Gastrocnemius medialis (tissue), 4 donors: ENCODE data around the gene NCAM2. TPM values are rescaled to one million over a fixed set of nuclear protein-coding genes. Genes with fewer than 3 reads are reported as not detected.

ENCODE experiments used
- ATAC-seq, 2 donors: fragments of 150-250 bp; one replicate each; pipeline ENCODE4 v1.9.1; 2016
- DNase-seq, 2 donors: peaks; one replicate each; pipeline ENCODE4 v3.0.0-alpha.2; 2019
- H3K27ac ChIP-seq, 4 donors: fragments of 200-600 bp; sonication (generic); 1 replicate in 1 of 4; 2 replicates in 3 of 4; pipeline ENCODE4 v1.5.1; 2016 to 2018; ENCODE audit warnings: mild to moderate bottlenecking in 2 of 4, moderate library complexity in 1 of 4
- H3K27me3 ChIP-seq, 3 donors: fragments of 200-600 bp; sonication (generic) in 2 of 3; 1 replicate in 1 of 3; 2 replicates in 2 of 3; pipeline versions ENCODE4 v1.5.1 to v1.6.0; 2016 to 2019; ENCODE audit warnings: mild to moderate bottlenecking in 1 of 3, moderate library complexity in 1 of 3
- H3K36me3 ChIP-seq, 2 donors: fragments of 200-600 bp; sonication (generic) in 1 of 2; one replicate each; pipeline ENCODE4 v1.5.1; 2017 to 2018
- H3K4me1 ChIP-seq, 2 donors: fragments of 200-600 bp; sonication (generic) in 1 of 2; one replicate each; pipeline ENCODE4 v1.5.1; 2016 to 2017; ENCODE audit warnings: mild to moderate bottlenecking in 2 of 2
- H3K4me3 ChIP-seq, 4 donors: fragments of 200-600 bp; sonication (generic) in 3 of 4; 1 replicate in 1 of 4; 2 replicates in 3 of 4; pipeline ENCODE4 v1.5.1; 2016 to 2019; ENCODE audit warnings: mild to moderate bottlenecking in 2 of 4
- H3K9me3 ChIP-seq, 3 donors: fragments of 200-600 bp; sonication (generic) in 2 of 3; 1 replicate in 1 of 3; 2 replicates in 2 of 3; pipeline ENCODE4 v1.5.1; 2016 to 2019
- POLR2A ChIP-seq, 2 donors: fragments of 450-650 bp; IDR thresholded peaks; one replicate each; pipeline ENCODE4 v1.6.1; 2017; ENCODE audit warnings: antibody characterized with exemption in 2 of 2, mild to moderate bottlenecking in 2 of 2, moderate library complexity in 2 of 2
- in situ Hi-C, 4 donors: fragments of 200-750 bp; cut with MboI; loops; one replicate each; pipeline versions ENCODE4 v1.15.0 to v1.8.0; 2017; ENCODE audit warnings: low sequenced_read_pairs in 4 of 4
- intact Hi-C: fragments of 100-400 bp; cut with DNase I; formaldehyde crosslinking; loops from one replicate; pipeline ENCODE4 v1.15.1; 2023; ENCODE audit warnings: low total_unique reads
- total RNA-seq, 4 donors: library from RNA; depleted of rRNA; stranded (reverse); fragments of >200 nt; gene quantifications; one replicate each; pipeline versions ENCODE4 v1.1.0 to v1.2.3, GENCODE V29; 2016
- TF ChIP-seq, protein P1 (sequence below), 5 experiments: fragments of 450-650 bp in 3 of 5; fragments of 200-600 bp in 2 of 5; sonication (generic) in 2 of 5; IDR thresholded peaks in 4 of 5; conservative IDR thresholded peaks in 1 of 5; 1 replicate in 4 of 5; 2 replicates in 1 of 5; pipeline ENCODE4 v1.5.1; 2016 to 2019; ENCODE audit warnings: antibody characterized with exemption in 5 of 5, mild to moderate bottlenecking in 3 of 5, moderate library complexity in 3 of 5

The NCAM2 gene
- total RNA-seq, 4 donors from 2014 or later: 0.07 to 1.9 (median 0.65) TPM

DNA sequence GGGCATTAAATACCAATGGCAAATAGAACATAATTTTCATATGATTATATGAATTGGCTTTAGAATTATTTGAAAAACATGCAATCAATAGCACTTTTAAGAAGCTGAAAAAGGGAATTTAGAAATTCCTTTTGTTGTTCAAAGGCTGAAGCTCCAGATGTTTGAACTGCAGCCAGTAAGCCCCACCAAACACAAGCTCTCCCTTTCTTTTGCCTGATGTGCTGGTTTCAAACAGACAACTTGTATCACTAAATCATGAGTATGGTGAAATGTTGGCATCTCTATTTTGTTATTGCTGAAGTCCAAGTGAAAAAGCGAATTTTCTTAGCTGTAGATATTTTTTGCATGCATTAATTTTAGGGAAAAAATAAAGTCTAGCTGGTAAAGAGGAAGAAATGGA, 27.5 kb upstream of the NCAM2 start:
- no peaks in the 10 kb centered on the region for H3K4me1 ChIP-seq
- H3K36me3 ChIP-seq: no peaks in the 10 kb centered on the region
- H3K9me3 ChIP-seq: no peaks in the 10 kb centered on the region
- in situ Hi-C loops: no loop called here
- H3K27ac ChIP-seq: no peak overlapping the region
- no peaks in the 10 kb centered on the region for H3K27me3 ChIP-seq
- DNase-seq (no peak), ATAC-seq (no peak)
- intact Hi-C loops: no loop called here
- no peak overlapping the region for H3K4me3 ChIP-seq
- TF ChIP-seq, protein P1, sequence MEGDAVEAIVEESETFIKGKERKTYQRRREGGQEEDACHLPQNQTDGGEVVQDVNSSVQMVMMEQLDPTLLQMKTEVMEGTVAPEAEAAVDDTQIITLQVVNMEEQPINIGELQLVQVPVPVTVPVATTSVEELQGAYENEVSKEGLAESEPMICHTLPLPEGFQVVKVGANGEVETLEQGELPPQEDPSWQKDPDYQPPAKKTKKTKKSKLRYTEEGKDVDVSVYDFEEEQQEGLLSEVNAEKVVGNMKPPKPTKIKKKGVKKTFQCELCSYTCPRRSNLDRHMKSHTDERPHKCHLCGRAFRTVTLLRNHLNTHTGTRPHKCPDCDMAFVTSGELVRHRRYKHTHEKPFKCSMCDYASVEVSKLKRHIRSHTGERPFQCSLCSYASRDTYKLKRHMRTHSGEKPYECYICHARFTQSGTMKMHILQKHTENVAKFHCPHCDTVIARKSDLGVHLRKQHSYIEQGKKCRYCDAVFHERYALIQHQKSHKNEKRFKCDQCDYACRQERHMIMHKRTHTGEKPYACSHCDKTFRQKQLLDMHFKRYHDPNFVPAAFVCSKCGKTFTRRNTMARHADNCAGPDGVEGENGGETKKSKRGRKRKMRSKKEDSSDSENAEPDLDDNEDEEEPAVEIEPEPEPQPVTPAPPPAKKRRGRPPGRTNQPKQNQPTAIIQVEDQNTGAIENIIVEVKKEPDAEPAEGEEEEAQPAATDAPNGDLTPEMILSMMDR (IDR thresholded peaks at IDR 0.05 in 4 of 5, conservative IDR thresholded peaks at IDR 0.05 in 1 of 5): no peak
- no peak for TF ChIP-seq POLR2A (IDR thresholded peaks at IDR 0.05)

DNA sequence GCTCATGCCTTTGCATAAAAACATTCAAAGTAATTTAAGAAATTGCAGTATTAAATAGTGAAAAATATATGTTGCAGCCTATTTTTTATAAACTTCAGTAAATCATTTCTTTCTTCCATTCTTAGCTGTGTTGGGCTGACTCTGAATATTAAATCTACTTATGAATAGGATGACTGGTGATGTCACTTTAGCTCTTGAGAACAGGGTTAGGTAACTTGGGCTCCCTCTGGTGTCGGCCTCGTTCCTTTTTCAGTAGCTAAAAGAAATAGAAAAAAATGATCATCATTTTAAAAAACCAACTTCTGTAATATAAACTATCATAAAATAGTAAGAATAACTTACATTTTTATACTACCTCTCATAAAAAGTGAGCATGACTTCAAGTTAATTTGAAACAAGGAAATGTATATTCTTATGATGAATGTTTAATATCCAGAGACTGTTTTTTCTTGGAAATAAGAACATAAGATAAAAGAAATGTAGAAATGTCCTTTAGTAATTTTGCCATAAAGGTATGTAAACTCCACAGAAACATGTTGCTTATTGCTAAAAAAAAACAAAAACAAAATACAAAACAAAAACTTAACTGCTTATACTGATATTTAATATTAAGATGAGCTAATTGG, 26.8 kb upstream of the NCAM2 start:
- no peak overlapping the region for H3K27ac ChIP-seq
- TF ChIP-seq, protein P1 (IDR thresholded peaks at IDR 0.05 in 4 of 5, conservative IDR thresholded peaks at IDR 0.05 in 1 of 5): no peak
- TF ChIP-seq POLR2A (IDR thresholded peaks at IDR 0.05): no peak
- no peaks in the 10 kb centered on the region for H3K36me3 ChIP-seq
- H3K4me3 ChIP-seq: no peak overlapping the region
- DNase-seq: no peak
- no peaks in the 10 kb centered on the region for H3K4me1 ChIP-seq
- in situ Hi-C loops (no loop called here), intact Hi-C loops (no loop called here)
- no peaks in the 10 kb centered on the region for H3K9me3 ChIP-seq
- no peaks in the 10 kb centered on the region for H3K27me3 ChIP-seq
- ATAC-seq: no peak

DNA sequence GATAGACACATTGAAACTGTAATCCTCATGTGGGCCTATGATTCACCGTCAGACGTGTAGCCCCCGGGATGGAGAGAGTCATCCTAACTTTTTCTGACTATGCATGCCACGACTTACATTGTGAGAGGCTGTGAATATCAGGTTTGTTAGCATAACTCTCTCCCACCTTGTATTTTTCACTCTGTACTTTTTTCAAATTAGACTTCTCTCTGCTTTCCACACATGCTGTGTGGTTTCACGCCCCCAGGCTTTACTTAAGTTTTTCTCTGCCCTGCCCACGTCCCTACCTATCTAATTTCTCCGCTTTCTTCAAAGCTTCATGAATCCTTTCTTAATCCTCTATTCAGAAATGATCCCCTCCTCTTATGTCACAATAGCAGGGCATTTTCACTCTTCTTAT, 3.4 kb upstream of the NCAM2 start:
- Histone ChIP-seq H3K4me3 (no peak overlapping the region), H3K4me1 (peaks cover 6 to 7% of the 10 kb centered on the region in 2 donors), H3K9me3 (no peaks in the 10 kb centered on the region), H3K27ac (no peak overlapping the region), H3K27me3 (peaks cover 13 to 18% (median 15%) of the 10 kb centered on the region in 3 donors), H3K36me3 (no peaks in the 10 kb centered on the region)
- intact Hi-C loops: no loop called here
- no peak for TF ChIP-seq POLR2A (IDR thresholded peaks at IDR 0.05)
- TF ChIP-seq, protein P1 (IDR thresholded peaks at IDR 0.05 in 4 of 5, conservative IDR thresholded peaks at IDR 0.05 in 1 of 5): no peak
- ATAC-seq (no peak), DNase-seq (no peak)
- in situ Hi-C loops: no loop called here

DNA sequence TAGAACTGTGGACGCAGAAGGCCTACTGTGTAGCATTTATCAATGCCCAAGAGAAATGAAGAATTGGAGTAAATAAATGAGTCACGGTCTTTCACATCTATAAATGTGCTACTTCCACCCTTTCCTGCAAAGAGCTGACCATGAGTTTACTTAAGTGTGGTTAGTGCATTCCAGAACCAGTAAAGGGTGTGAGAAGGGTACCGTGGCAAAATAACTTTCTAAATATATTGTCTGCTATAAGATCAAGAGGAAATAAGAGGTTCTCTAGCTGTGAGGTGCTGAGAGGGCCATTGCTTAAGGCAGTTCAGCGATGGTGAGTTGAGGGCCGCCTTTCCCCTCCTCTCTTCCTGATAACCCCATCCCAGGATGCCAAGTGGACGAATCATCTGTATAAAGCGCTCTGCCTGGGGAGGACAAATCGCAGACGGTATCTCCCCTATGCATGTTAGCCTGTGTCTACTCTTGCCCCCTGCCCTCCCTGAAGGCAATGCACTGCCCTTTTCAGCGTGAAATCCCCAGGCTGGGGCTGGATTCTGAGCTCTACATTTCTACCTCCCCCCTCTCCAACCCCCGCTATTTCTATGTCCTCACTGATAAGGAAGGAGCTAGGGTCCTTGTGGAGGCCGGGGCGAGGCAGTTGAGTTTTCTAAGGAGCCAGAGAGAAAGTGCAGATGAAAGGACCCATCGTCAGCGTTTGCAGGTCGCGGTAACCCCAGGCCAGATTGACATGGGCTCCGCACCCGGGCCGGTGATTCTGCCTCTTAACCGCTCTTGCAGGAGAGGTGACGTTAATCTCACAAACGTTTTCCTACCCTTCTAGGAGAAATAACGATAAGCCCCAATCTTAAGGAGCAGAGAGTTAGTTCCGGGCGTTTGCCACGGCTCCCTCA, 1.5 kb upstream of the NCAM2 start:
- H3K36me3 ChIP-seq: no peaks in the 10 kb centered on the region
- in situ Hi-C loops: no loop called here
- H3K4me1 ChIP-seq: peaks cover 6 to 7% of the 10 kb centered on the region in 2 donors
- peaks cover 13 to 18% (median 15%) of the 10 kb centered on the region in 3 donors for H3K27me3 ChIP-seq
- TF ChIP-seq, protein P1 (IDR thresholded peaks at IDR 0.05 in 4 of 5, conservative IDR thresholded peaks at IDR 0.05 in 1 of 5): no peak
- TF ChIP-seq POLR2A (IDR thresholded peaks at IDR 0.05): no peak
- DNase-seq (no peak), ATAC-seq (no peak)
- no peak overlapping the region for H3K27ac ChIP-seq
- H3K9me3 ChIP-seq: no peaks in the 10 kb centered on the region
- peak overlapping the region in 2 of 4 donors; percentile 52 to 68 for H3K4me3 ChIP-seq
- intact Hi-C loops: no loop called here
